ENCODE data around the gene PARD3. TPM values are rescaled to one million over a fixed set of nuclear protein-coding genes. Genes with fewer than 3 reads are reported as not detected.
A peak's percentile ranks its signal among the peaks of the same experiment; 100 is the strongest.
"Not testable (repeated sequence)": the region's sequence is repeated elsewhere in the genome, so short reads cannot be mapped to it uniquely, and the experiment has no call there.

PARD3 gene
- total and polyA plus RNA-seq, 5 donors, result 10.5 to 40.3 (median 27.8) TPM

- Histone ChIP-seq H3K4me3 (ENCODE audit: low read length) (no peak overlapping the region), H3K27ac (ENCODE audit: low read length) (no peak overlapping the region), H3K4me1 (ENCODE audit: control insufficient read depth, insufficient read depth, low read length) (no peaks in the 10 kb centered on the region), H3K9me3 (ENCODE audit: control insufficient read depth, low read length) (no peaks in the 10 kb centered on the region), H3K27me3 (ENCODE audit: control insufficient read depth, insufficient read depth) (no peaks in the 10 kb centered on the region)
- ATAC-seq (no peak), DNase-seq (no peak)
- intact Hi-C loops (cut with DNase I), result no loop called here
These were observed 458.6 kb downstream of the PARD3 start for GRCh38 chr10:34356463-34356862.

DNA sequence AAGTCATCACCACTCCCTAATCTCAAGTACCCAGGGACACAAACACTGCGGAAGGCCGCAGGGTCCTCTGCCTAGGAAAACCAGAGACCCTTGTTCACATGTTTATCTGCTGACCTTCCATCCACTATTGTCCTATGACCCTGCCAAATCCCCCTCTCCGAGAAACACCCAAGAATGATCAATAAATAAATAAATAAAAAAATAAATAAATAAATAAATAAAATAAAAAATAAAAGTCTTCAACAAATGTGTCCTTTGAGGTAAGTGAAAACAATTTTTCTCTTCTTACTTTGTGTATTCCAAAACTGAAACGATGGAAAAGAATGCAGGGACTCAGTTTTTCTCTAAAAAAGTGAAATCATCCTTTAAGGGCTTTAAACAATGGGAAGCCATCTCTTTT lies 461.6 kb downstream of the PARD3 start:
- H3K4me1 ChIP-seq (ENCODE audit: control insufficient read depth, insufficient read depth, low read length); H3K27me3 ChIP-seq (ENCODE audit: control insufficient read depth, insufficient read depth); DNase-seq; ATAC-seq; H3K27ac ChIP-seq (ENCODE audit: low read length); H3K4me3 ChIP-seq (ENCODE audit: low read length); intact Hi-C loops (cut with DNase I); H3K9me3 ChIP-seq (ENCODE audit: control insufficient read depth, low read length): not testable (repeated sequence)
- 91% methylated on average over 4 of the region's 4 CpGs for WGBS

- intact Hi-C loops (cut with DNase I); ATAC-seq; H3K9me3 ChIP-seq (ENCODE audit: control insufficient read depth, low read length); H3K4me1 ChIP-seq (ENCODE audit: control insufficient read depth, insufficient read depth, low read length); H3K27me3 ChIP-seq (ENCODE audit: control insufficient read depth, insufficient read depth); H3K27ac ChIP-seq (ENCODE audit: low read length); H3K4me3 ChIP-seq (ENCODE audit: low read length): not testable (repeated sequence)
- WGBS, result 98% methylated on average over 39 of the region's 45 CpGs
- DNase-seq, result peak in 1 of 3 donors; percentile 60
These were observed 462.4 kb downstream of the PARD3 start for GRCh38 chr10:34352599-34353204.

DNA sequence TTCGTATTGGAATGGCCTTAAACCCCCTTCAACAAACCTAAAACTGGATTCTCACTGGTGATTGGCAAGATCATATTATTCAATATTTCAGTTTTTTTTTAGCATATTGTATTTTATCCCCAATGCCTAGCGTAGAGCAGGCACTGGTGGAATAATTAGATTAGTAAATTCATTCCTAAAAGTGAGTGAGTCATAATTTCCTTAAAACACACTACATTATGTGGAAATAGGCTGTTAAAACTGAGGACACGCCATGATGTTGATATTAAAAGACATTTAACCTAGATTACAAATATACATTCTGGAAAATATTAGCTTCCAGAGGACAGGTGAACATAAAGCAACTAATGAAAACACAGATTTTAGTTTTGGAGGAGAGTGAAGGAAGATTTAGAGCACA lies 463.9 kb downstream of the PARD3 start:
- no peaks in the 10 kb centered on the region for H3K9me3 ChIP-seq (ENCODE audit: control insufficient read depth, low read length)
- H3K4me3 ChIP-seq (ENCODE audit: low read length), result no peak overlapping the region
- no peaks in the 10 kb centered on the region for H3K27me3 ChIP-seq (ENCODE audit: control insufficient read depth, insufficient read depth)
- ATAC-seq (no peak), DNase-seq (no peak)
- WGBS, result 90% methylated on average over 3 of the region's 3 CpGs
- intact Hi-C loops (cut with DNase I), result no loop called here
- H3K27ac ChIP-seq (ENCODE audit: low read length), result no peak overlapping the region
- H3K4me1 ChIP-seq (ENCODE audit: control insufficient read depth, insufficient read depth, low read length), result no peaks in the 10 kb centered on the region

DNA sequence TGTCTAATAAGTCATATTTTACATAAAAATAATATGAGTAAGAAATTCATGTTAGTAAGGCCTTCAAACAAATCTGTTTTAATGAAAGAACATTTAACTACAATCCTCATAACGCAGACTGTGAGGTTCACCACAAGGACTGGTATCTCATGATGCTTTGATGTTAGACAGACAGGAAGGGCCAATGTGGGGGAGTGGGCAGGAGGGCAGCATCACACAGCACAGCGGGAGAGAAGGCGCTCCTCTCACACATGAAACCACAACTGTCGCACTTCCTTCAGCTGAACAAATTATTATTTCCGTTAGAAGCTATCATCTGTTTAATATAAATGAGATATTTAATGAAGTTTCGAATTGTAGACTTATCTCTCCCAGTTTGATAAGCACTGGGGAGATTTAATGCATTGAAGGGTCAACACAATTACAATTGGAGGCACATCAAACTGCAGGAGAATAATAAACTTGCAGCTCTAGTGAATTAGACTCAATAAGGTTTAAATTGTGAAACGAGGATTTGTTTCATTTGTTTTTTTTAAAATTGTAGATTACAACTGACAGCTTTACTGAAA lies 466.1 kb downstream of the PARD3 start:
- Histone ChIP-seq H3K9me3 (ENCODE audit: control insufficient read depth, low read length) (no peaks in the 10 kb centered on the region), H3K4me3 (ENCODE audit: low read length) (no peak overlapping the region), H3K27me3 (ENCODE audit: control insufficient read depth, insufficient read depth) (no peaks in the 10 kb centered on the region), H3K4me1 (ENCODE audit: control insufficient read depth, insufficient read depth, low read length) (no peaks in the 10 kb centered on the region), H3K27ac (ENCODE audit: low read length) (no peak overlapping the region)
- ATAC-seq (no peak), DNase-seq (no peak)
- intact Hi-C loops (cut with DNase I), result no loop called here
- 97% methylated on average over 7 of the region's 7 CpGs for WGBS

DNA sequence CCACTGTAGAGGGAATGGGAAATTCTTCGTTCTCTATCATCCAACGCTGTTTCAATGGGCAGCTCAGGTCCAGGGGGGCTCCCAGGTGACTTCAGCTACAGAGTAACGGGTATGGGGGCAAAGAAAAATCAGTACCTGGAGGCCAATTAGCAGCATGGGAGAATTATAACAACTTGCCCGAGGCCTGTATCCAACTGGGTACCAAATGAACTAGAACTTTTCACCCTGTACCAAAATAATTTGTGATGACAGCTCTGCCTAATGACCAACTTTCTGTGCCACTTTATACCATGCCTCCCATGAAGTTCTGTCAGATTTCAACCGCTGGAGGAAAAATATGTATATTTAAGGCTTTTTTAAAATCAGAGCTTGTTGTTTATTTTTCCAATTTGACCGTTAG lies 467.1 kb downstream of the PARD3 start:
- H3K4me1 ChIP-seq (ENCODE audit: control insufficient read depth, insufficient read depth, low read length), result no peaks in the 10 kb centered on the region
- no peaks in the 10 kb centered on the region for H3K27me3 ChIP-seq (ENCODE audit: control insufficient read depth, insufficient read depth)
- 95% methylated on average over 6 of the region's 6 CpGs for WGBS
- no peaks in the 10 kb centered on the region for H3K9me3 ChIP-seq (ENCODE audit: control insufficient read depth, low read length)
- ATAC-seq, result no peak
- no peak overlapping the region for H3K4me3 ChIP-seq (ENCODE audit: low read length)
- intact Hi-C loops (cut with DNase I), result no loop called here
- DNase-seq, result no peak
- H3K27ac ChIP-seq (ENCODE audit: low read length), result no peak overlapping the region

- no peaks in the 10 kb centered on the region for H3K9me3 ChIP-seq (ENCODE audit: control insufficient read depth, low read length)
- H3K4me1 ChIP-seq (ENCODE audit: control insufficient read depth, insufficient read depth, low read length), result no peaks in the 10 kb centered on the region
- no peak overlapping the region for H3K4me3 ChIP-seq (ENCODE audit: low read length)
- WGBS, result 97% methylated on average over 3 of the region's 3 CpGs
- DNase-seq (no peak), ATAC-seq (no peak)
- intact Hi-C loops (cut with DNase I), result no loop called here
- H3K27me3 ChIP-seq (ENCODE audit: control insufficient read depth, insufficient read depth), result no peaks in the 10 kb centered on the region
- H3K27ac ChIP-seq (ENCODE audit: low read length), result no peak overlapping the region
These were observed 468.0 kb downstream of the PARD3 start for GRCh38 chr10:34347131-34347530.

DNA sequence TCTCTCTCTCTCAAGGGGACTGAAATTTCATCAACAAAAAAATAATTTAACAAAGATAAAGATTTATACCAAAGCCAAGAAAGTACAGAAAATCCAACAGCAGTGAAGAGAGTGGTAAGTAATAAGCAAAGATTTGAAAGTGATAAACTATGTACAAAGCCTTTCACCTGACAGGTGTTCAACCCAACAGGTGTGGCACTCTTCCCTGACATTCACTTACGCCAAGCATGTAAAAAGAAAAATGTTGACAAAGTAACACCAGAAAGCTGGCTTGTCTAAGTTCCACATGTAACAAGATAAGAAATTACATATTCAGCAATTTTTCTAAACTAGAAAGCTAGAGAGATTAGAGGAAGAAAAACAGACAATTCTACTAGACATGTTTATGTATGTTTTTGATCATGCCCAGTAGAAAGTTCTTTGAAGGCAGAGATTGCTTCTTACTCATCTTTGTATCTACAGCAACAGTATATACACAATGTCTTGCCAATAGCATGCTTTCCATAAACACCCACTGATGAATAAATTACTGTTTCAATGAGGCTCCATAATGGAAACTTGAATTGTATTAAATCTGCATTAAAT lies 468.5 kb downstream of the PARD3 start:
- H3K9me3 ChIP-seq (ENCODE audit: control insufficient read depth, low read length), result no peaks in the 10 kb centered on the region
- DNase-seq (no peak), ATAC-seq (no peak)
- no peaks in the 10 kb centered on the region for H3K27me3 ChIP-seq (ENCODE audit: control insufficient read depth, insufficient read depth)
- H3K27ac ChIP-seq (ENCODE audit: low read length), result no peak overlapping the region
- 95% methylated on average over 1 of the region's 1 CpG for WGBS
- intact Hi-C loops (cut with DNase I), result no loop called here
- no peak overlapping the region for H3K4me3 ChIP-seq (ENCODE audit: low read length)
- H3K4me1 ChIP-seq (ENCODE audit: control insufficient read depth, insufficient read depth, low read length), result no peaks in the 10 kb centered on the region

DNA sequence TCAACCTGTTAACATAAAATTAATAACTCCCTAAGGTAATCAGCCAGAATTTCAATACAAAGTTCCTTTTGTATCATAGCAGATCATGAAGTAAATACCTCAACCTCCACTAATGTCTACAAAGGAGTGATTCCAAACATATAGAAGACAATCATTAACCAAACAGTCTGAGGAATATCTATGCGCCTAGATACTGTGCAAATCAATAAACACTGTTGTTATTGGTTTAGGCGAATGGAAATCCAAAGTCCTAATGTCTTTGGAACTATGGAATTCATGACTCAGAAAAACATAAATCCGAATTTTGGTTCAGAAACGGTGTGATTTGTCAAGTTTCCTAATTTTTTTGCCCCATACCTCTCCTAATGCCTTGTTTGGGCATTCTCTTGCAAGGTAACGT lies 469.7 kb downstream of the PARD3 start:
- H3K9me3 ChIP-seq (ENCODE audit: control insufficient read depth, low read length), result no peaks in the 10 kb centered on the region
- intact Hi-C loops (cut with DNase I), result no loop called here
- no peaks in the 10 kb centered on the region for H3K27me3 ChIP-seq (ENCODE audit: control insufficient read depth, insufficient read depth)
- H3K4me3 ChIP-seq (ENCODE audit: low read length), result no peak overlapping the region
- H3K27ac ChIP-seq (ENCODE audit: low read length), result no peak overlapping the region
- no peak for ATAC-seq
- no peaks in the 10 kb centered on the region for H3K4me1 ChIP-seq (ENCODE audit: control insufficient read depth, insufficient read depth, low read length)
- no peak for DNase-seq
- WGBS, result 85% methylated on average over 5 of the region's 5 CpGs

- DNase-seq, result no peak
- 61% methylated on average over 1 of the region's 1 CpG for WGBS
These were observed 471.3 kb downstream of the PARD3 start for GRCh38 chr10:34343764-34344163.

GRCh38 chr10:34341473-34341872 lies 473.6 kb downstream of the PARD3 start:
- peak; percentile 53 to 62 for ATAC-seq
- Histone ChIP-seq H3K27ac (ENCODE audit: low read length) (no peak overlapping the region), H3K4me1 (ENCODE audit: control insufficient read depth, insufficient read depth, low read length) (no peaks in the 10 kb centered on the region), H3K27me3 (ENCODE audit: control insufficient read depth, insufficient read depth) (no peaks in the 10 kb centered on the region), H3K4me3 (ENCODE audit: low read length) (no peak overlapping the region), H3K9me3 (ENCODE audit: control insufficient read depth, low read length) (no peaks in the 10 kb centered on the region)
- DNase-seq, result peak in 2 of 3 donors; percentile 44 to 59
- WGBS, result 65% methylated on average over 4 of the region's 4 CpGs
- intact Hi-C loops (cut with DNase I), result no loop called here

More at GRCh38 chr10:34343764-34344163, 471.3 kb downstream of the PARD3 start:
- Histone ChIP-seq H3K27me3 (ENCODE audit: control insufficient read depth, insufficient read depth) (no peaks in the 10 kb centered on the region), H3K9me3 (ENCODE audit: control insufficient read depth, low read length) (no peaks in the 10 kb centered on the region), H3K4me3 (ENCODE audit: low read length) (no peak overlapping the region), H3K4me1 (ENCODE audit: control insufficient read depth, insufficient read depth, low read length) (no peaks in the 10 kb centered on the region), H3K27ac (ENCODE audit: low read length) (no peak overlapping the region)
- no peak for ATAC-seq
- intact Hi-C loops (cut with DNase I), result no loop called here
